GM12875 (cell line): ENCODE measurements around the gene SMTN.

Experiments used
- H3K4me3 ChIP-seq: one replicate; pipeline ENCODE4 v1.5.1; 2011; ENCODE audit warnings: low read depth, low read length, control low read depth
- TF ChIP-seq, protein P1 (sequence below): IDR thresholded peaks from 2 replicates; pipeline ENCODE4 v1.5.1; 2011; ENCODE audit warnings: low read depth, mild to moderate bottlenecking, control low read depth, inconsistent platforms, low read length, moderate library complexity, borderline replicate concordance; ENCODE audit not compliant: insufficient read depth

Gene SMTN

DNA sequence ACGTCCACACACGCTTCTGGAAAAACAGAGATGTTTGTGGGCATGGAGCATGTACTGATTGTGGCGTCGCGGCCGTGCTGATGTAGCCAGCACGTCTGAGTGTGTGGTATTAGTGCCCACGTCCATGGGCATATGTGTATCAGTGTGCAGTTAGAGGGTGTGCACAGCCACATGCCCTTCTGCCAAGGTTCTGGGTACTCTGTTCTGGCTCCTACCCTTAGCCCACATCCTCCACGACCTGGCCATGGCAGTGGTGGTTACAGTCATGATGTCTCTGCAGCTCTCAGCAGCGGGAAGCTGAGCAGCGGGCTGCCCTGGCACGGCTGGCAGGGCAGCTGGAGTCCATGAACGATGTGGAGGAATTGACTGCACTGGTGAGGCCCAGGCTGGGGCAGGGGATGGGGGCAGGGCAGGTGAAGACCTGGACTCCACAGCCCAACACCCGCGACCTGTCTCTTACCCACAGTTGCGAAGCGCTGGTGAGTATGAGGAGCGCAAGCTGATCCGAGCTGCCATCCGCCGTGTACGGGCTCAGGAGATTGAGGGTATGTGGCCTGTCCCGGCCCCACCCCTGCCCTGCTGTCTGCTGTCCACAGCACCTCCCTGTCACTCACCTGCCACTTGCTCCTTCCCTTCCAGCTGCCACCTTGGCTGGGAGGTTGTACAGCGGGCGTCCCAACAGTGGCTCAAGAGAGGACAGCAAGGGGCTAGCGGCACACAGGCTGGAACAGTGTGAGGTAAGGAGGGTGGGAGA lies 7.3 kb downstream of the SMTN start:
- no peak overlapping the region for H3K4me3 ChIP-seq

DNA sequence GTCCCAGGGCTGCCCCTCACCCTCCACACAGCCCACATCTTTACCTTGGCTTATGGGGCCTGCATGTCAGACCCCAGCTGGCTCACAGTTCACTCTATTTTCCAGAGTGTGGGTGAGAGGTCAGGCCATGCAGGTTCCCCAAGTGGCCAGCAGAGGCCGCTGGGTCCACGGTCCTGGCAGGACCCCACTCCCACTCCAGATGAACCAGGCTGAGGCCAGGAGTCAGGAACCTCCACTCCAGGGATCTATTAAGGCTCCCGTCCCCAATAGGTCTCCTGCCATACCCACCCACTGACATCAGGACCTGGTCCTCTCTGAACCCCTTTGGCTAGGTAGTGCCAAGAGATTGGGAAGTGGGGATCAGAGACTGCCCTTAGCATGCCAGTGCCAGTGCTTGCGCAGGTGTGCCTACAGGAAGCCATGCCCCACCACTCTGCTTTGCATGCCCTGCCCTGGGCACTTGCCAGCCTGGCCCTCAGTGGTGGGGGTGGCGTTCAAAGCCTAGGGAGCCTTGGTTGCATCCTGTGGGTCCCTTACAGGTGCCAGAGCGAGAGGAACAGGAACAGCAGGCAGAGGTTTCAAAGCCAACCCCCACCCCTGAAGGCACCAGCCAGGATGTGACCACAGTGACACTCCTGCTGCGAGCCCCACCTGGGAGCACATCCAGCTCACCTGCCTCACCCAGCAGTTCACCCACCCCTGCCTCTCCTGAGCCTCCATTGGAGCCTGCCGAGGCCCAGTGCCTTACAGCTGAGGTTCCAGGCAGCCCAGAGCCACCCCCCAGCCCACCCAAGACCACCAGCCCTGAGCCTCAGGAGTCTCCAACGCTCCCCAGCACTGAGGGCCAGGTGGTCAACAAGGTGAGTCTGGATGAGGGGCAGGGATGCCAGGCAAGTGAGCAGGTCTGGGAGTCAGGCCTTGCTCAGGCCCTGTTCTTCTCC lies 8.3 kb downstream of the SMTN start:
- no peak overlapping the region for H3K4me3 ChIP-seq
- TF ChIP-seq, protein P1, sequence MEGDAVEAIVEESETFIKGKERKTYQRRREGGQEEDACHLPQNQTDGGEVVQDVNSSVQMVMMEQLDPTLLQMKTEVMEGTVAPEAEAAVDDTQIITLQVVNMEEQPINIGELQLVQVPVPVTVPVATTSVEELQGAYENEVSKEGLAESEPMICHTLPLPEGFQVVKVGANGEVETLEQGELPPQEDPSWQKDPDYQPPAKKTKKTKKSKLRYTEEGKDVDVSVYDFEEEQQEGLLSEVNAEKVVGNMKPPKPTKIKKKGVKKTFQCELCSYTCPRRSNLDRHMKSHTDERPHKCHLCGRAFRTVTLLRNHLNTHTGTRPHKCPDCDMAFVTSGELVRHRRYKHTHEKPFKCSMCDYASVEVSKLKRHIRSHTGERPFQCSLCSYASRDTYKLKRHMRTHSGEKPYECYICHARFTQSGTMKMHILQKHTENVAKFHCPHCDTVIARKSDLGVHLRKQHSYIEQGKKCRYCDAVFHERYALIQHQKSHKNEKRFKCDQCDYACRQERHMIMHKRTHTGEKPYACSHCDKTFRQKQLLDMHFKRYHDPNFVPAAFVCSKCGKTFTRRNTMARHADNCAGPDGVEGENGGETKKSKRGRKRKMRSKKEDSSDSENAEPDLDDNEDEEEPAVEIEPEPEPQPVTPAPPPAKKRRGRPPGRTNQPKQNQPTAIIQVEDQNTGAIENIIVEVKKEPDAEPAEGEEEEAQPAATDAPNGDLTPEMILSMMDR: peak; percentile 88

More for the DNA sequence above, 7.3 kb downstream of the SMTN start:
- TF ChIP-seq, protein P1: no peak

DNA sequence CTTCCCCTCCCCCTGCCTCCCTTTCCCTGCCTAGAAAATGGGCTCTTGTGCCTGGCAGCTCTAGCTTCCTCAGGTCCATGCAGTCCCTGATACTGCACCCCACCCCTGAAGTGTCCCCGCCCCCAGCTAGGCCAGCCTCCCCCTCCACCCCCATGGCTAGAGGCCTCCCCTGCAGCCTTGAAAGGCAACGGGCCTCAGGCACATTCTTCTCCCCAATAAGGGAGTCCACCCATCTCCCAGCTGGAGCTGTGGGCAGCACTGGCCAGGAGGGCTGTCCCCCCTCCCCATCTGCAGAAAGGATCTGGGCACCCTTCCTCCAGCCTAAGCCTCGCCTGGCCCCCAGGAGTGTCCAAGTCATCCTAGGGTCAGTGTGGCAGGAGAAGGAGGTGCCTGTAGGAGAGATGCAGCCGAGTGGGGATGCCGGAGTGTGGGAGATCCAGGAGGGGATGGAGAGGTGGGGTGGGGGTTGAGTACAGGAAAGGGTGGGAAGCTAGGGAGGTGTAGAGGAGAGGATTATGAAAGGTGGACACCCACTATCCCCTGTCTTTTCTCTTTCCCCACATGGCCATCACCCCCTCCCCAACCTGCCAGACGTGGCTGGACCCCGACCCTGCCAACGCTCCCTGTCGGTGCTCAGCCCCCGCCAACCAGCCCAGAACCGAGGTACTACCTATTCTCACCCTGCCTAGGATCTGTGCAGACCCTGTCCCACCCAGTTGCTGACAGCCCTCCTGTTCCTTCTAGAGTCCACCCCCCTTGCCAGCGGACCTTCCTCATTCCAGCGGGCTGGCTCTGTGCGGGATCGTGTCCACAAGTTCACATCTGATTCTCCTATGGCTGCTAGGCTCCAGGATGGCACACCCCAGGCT lies 9.3 kb downstream of the SMTN start:
- TF ChIP-seq, protein P1: no peak
- no peak overlapping the region for H3K4me3 ChIP-seq

DNA sequence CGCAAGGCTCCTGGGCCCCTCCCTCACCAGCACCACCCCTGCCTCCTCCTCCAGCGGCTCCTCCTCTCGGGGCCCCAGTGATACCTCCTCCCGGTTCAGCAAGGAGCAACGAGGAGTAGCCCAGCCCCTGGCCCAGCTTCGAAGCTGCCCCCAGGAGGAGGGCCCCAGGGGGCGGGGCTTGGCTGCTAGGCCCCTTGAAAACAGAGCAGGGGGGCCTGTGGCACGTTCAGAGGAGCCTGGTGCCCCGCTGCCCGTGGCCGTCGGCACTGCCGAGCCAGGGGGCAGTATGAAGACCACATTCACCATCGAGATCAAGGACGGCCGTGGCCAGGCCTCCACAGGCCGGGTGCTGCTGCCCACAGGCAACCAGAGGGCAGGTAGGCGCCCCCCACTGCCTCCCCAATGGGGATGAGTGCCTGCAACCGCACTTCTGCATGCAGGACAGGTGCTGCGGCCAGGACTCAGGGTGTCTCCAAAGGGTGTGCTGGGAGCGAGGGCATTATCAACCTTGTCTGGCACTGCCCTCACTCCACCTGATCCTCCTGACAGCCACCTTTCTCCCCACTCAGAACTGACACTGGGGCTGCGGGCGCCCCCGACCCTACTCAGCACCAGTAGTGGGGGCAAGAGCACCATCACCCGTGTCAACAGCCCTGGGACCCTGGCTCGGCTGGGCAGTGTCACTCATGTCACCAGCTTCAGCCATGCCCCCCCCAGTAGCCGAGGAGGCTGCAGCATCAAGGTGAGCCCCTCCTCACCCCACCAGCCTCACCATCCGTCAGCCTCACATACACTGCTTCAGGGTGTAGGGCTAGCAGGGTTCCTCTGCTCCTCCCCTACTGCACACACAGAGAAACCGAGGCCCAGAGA lies 10.2 kb downstream of the SMTN start:
- TF ChIP-seq, protein P1: no peak
- no peak overlapping the region for H3K4me3 ChIP-seq

DNA sequence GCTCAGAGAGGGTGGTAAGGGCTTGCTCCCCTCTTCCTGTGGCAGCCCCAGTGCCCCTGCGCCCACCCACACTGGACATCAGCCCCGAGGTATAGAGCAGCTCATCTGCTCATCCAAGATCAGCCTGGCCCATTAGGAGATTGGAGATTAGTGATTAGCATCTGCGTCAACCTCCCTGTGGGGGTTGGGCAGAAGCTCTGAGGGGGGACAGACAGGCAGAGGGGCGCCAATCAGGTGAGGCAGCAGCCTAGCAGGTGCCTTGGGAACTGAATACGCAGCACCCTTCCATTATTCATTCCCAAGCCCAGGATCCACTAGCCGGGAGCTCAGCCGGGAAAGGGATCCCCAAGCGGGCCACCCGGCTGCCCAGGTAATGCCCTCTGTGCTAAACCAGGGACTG lies 11.0 kb downstream of the SMTN start:
- TF ChIP-seq, protein P1: no peak
- H3K4me3 ChIP-seq: no peak overlapping the region
